Measurements from ENCODE around the gene SPARC. TPM values are rescaled to one million over a fixed set of nuclear protein-coding genes. Genes with fewer than 3 reads are reported as not detected.

SPARC gene
- total RNA-seq, 1 donor from 2014 or later, result 435 TPM

GRCh38 chr5:151724360-151724759 is 37.6 kb upstream of the SPARC start:
- Mint-ChIP-seq H3K9me3 (peaks cover 2% of the 10 kb centered on the region), H3K36me3 (ENCODE audit: low read depth) (peaks cover 2% of the 10 kb centered on the region), H3K4me3 (no peak overlapping the region), H3K4me1 (peaks cover 22% of the 10 kb centered on the region), H3K27ac (ENCODE audit: unreplicated experiment) (no peak overlapping the region), H3K27me3 (ENCODE audit: low read depth) (no peaks in the 10 kb centered on the region)
- TF ChIP-seq, protein P1, sequence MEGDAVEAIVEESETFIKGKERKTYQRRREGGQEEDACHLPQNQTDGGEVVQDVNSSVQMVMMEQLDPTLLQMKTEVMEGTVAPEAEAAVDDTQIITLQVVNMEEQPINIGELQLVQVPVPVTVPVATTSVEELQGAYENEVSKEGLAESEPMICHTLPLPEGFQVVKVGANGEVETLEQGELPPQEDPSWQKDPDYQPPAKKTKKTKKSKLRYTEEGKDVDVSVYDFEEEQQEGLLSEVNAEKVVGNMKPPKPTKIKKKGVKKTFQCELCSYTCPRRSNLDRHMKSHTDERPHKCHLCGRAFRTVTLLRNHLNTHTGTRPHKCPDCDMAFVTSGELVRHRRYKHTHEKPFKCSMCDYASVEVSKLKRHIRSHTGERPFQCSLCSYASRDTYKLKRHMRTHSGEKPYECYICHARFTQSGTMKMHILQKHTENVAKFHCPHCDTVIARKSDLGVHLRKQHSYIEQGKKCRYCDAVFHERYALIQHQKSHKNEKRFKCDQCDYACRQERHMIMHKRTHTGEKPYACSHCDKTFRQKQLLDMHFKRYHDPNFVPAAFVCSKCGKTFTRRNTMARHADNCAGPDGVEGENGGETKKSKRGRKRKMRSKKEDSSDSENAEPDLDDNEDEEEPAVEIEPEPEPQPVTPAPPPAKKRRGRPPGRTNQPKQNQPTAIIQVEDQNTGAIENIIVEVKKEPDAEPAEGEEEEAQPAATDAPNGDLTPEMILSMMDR (conservative IDR thresholded peaks at IDR 0.05), result no peak
- DNase-seq (ENCODE audit: low read depth, low spot score), result no peak

- H3K27me3 Mint-ChIP-seq (ENCODE audit: low read depth), result no peaks in the 10 kb centered on the region
- H3K9me3 Mint-ChIP-seq, result no peaks in the 10 kb centered on the region
- DNase-seq (ENCODE audit: low read depth, low spot score), result no peak
- no peaks in the 10 kb centered on the region for H3K36me3 Mint-ChIP-seq (ENCODE audit: low read depth)
- peaks cover 22% of the 10 kb centered on the region for H3K4me1 Mint-ChIP-seq
- no peak overlapping the region for H3K27ac Mint-ChIP-seq (ENCODE audit: unreplicated experiment)
- H3K4me3 Mint-ChIP-seq, result no peak overlapping the region
- TF ChIP-seq, protein P1 (conservative IDR thresholded peaks at IDR 0.05), result no peak
Observed at GRCh38 chr5:151722546-151722945, 35.8 kb upstream of the SPARC start.

DNA sequence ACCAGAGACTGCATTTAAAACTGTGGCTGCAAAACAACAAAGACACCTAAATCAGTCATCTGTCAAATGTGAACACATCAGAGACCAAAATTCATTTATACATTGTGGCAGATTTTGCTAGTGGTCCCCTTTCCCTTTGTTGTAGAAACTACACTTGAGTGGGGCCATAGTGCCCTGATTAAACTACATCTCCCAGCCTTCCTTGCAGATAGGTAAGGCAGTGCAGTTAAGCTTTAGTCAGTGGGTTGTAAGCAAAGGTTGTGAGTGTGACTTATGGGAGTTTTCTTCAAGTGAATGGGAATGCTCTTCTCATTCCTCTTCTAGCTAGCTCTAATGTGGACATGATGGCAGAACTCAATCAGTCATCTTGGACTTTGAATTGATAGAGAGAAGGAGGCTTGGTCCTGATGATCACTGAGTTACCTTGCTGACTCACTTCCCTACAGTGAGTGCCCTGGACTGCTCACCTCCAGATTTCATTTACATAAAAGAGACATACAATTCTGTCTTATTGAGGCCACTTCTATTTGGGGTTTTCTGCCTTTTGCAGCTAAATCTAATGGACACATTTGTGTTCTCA is 35.2 kb upstream of the SPARC start:
- Mint-ChIP-seq H3K27ac (ENCODE audit: unreplicated experiment) (peak overlapping the region; percentile 43), H3K9me3 (no peaks in the 10 kb centered on the region), H3K27me3 (ENCODE audit: low read depth) (no peaks in the 10 kb centered on the region), H3K4me3 (no peak overlapping the region), H3K36me3 (ENCODE audit: low read depth) (no peaks in the 10 kb centered on the region), H3K4me1 (peaks cover 22% of the 10 kb centered on the region)
- TF ChIP-seq, protein P1 (conservative IDR thresholded peaks at IDR 0.05), result no peak
- no peak for DNase-seq (ENCODE audit: low read depth, low spot score)

- H3K27me3 Mint-ChIP-seq (ENCODE audit: low read depth), result no peaks in the 10 kb centered on the region
- H3K27ac Mint-ChIP-seq (ENCODE audit: unreplicated experiment), result no peak overlapping the region
- peaks cover 17% of the 10 kb centered on the region for H3K4me1 Mint-ChIP-seq
- H3K9me3 Mint-ChIP-seq, result no peaks in the 10 kb centered on the region
- H3K36me3 Mint-ChIP-seq (ENCODE audit: low read depth), result no peaks in the 10 kb centered on the region
- DNase-seq (ENCODE audit: low read depth, low spot score), result no peak
- TF ChIP-seq, protein P1 (conservative IDR thresholded peaks at IDR 0.05), result no peak
- H3K4me3 Mint-ChIP-seq, result no peak overlapping the region
Observed at GRCh38 chr5:151721087-151721646, 34.5 kb upstream of the SPARC start.

DNA sequence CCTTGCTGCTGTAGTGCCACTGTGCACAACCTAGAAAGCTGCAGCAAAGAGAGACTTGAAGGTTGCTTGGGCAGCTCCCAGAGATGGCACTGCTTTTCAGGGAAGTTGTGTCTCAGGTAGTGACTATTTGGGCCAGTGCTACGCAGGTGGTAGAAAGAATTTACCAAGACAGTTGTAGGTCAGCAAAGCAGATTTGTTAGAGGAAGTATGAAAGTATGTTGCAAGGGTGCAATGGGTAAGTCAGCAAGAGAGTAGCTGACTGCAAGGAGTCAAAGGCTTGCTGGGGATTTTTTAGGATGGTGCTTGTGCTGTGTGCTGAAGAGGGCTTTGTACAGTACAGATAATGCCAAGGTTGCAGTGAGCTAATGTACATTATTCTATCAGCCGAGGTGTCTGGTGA is 33.5 kb upstream of the SPARC start:
- Mint-ChIP-seq H3K27ac (ENCODE audit: unreplicated experiment) (no peak overlapping the region), H3K9me3 (no peaks in the 10 kb centered on the region), H3K4me1 (peaks cover 12% of the 10 kb centered on the region), H3K4me3 (no peak overlapping the region), H3K27me3 (ENCODE audit: low read depth) (no peaks in the 10 kb centered on the region), H3K36me3 (ENCODE audit: low read depth) (no peaks in the 10 kb centered on the region)
- DNase-seq (ENCODE audit: low read depth, low spot score), result no peak
- TF ChIP-seq, protein P1 (conservative IDR thresholded peaks at IDR 0.05), result no peak
